ENCODE results near the gene SETBP1.

SETBP1 gene

DNA sequence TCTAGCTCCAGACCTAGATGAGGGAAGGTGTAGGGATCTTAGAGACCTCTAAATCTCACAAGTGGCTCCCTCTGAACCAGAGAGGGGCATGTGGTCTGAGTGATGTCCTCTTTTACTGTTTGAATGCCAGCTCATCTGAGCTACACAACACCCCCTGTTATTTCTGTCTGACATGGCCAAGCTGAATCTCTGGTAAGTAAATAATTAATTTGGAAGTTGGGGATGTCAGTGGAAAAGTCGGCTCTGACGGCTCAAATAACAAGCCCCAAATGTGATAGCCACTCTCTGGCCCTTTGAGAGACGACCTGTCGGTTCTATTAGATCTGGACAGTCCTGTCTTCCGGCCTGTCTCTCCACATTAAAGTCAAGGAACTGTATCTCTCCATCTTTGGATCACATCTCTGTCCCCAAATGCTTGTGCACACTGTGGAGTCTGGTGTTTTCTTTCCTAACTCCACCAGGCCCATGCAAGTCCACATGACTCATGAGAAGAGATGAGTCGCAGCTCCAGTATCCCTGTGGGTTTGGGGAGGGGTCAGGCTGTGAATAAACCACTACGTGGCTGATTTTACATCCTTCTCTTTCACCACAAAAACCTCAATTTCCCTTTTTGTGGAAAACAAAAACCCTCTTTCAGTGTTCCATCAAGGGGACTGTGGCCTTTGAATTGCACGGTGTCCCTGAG is 52.5 kb downstream of the SETBP1 start:
- H3K9me3 ChIP-seq (ENCODE audit: control insufficient read depth, insufficient read depth, low read depth, low read length) = no peaks in the 10 kb centered on the region
- no peak overlapping the region for H3K9ac ChIP-seq (ENCODE audit: low read length)
- H3K27me3 ChIP-seq (ENCODE audit: control insufficient read depth, insufficient read depth, low read length) = no peaks in the 10 kb centered on the region
- no peak overlapping the region for H3K4me3 ChIP-seq (ENCODE audit: low read depth, low read length)
- peaks cover 32% of the 10 kb centered on the region for H3K4me1 ChIP-seq (ENCODE audit: control insufficient read depth, insufficient read depth, low read length)
- H3K36me3 ChIP-seq (ENCODE audit: control insufficient read depth, insufficient read depth, low read length) = no peaks in the 10 kb centered on the region
- no peak overlapping the region for H3K27ac ChIP-seq (ENCODE audit: low read depth, low read length)

DNA sequence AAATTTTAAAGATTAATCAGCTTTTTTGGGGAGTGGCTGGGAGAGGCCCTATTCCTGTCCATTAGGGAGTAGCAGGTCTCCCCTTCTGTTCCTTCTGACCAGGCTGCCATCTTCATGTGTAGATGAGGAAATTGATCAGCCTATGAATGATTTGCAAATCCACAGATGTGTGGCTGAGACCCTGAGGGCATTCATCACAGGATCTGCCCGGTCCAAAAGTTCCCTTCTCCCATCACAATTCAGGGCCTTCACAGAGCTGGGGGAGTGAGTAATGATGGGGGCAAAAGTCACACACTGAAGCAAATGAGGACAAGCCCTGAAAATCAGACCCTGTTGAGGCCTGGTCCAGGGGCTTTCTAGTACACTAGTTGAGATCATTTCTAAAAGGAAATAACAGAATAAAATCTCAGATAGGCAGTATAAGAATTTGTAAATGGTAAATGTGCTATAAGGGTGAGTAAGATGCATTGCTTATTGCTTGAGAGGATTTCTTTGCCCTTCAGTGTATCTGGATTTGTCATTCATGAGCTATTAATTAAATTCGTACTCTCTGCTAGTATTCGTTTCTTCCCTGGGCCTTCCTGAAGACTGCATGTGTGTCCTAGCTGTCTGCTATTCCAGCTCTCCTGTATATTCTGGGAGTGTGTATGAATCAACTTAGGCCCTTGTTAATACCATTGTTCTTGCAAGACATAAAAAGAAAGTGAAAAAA is 53.2 kb downstream of the SETBP1 start:
- no peak overlapping the region for H3K4me3 ChIP-seq (ENCODE audit: low read depth, low read length)
- H3K36me3 ChIP-seq (ENCODE audit: control insufficient read depth, insufficient read depth, low read length) = no peaks in the 10 kb centered on the region
- H3K27ac ChIP-seq (ENCODE audit: low read depth, low read length) = no peak overlapping the region
- no peaks in the 10 kb centered on the region for H3K27me3 ChIP-seq (ENCODE audit: control insufficient read depth, insufficient read depth, low read length)
- peaks cover 31% of the 10 kb centered on the region for H3K4me1 ChIP-seq (ENCODE audit: control insufficient read depth, insufficient read depth, low read length)
- no peaks in the 10 kb centered on the region for H3K9me3 ChIP-seq (ENCODE audit: control insufficient read depth, insufficient read depth, low read depth, low read length)
- H3K9ac ChIP-seq (ENCODE audit: low read length) = no peak overlapping the region

DNA sequence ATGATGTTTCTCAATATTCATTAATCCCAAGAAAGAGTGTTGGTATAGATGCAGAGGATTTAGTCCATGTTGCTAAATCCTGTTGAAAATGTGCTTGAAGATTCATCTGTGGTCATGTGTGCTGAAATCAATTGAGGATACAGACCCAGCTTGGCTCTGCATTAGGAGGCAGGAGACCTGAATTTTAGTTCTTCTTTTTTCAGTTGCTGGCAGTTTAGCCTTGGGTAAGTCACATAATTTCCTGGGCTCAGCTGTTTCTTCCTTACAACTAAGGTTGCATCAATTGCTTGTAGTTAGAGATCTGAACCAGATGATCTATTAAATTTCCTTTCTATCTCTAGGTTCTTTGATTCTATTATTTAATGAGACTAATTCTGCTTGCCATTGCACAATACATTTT is 54.4 kb downstream of the SETBP1 start:
- Histone ChIP-seq H3K27me3 (ENCODE audit: control insufficient read depth, insufficient read depth, low read length) (no peaks in the 10 kb centered on the region), H3K9ac (ENCODE audit: low read length) (no peak overlapping the region), H3K27ac (ENCODE audit: low read depth, low read length) (no peak overlapping the region), H3K9me3 (ENCODE audit: control insufficient read depth, insufficient read depth, low read depth, low read length) (no peaks in the 10 kb centered on the region), H3K36me3 (ENCODE audit: control insufficient read depth, insufficient read depth, low read length) (no peaks in the 10 kb centered on the region), H3K4me3 (ENCODE audit: low read depth, low read length) (no peak overlapping the region), H3K4me1 (ENCODE audit: control insufficient read depth, insufficient read depth, low read length) (peaks cover 26% of the 10 kb centered on the region)

DNA sequence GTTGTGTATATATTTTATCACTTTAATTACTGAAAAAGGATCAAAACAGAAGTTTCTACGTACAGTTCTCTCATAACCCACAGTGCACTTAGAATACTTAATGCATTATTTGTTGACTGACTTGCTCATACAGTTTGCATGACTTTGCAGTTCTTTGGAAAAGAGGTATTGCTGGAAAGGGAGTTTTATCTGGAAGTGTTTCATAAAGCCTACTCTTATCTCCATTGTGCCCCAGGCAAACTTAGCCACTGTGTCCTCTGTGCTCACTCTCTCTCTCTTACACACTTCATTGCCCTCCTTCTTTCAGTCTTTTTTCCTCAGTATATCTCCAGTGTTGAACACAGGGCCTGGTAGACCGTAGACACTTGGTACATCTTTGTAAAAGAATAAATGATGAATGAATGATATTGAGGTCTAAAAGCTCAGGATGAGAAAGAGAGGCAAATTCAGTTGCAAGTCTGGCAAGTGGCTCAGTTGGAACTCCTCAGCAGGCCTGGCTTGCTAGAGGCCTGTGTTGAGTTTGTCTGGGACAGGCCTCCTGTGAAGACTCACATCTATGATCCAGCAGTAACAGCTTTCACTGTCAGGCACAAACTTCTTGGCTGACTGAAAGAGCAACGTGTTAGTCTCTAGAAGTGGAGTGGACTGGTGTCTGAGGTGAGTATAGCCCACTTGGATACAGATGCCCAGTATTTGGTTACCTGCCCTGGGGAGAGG is 56.1 kb downstream of the SETBP1 start:
- no peaks in the 10 kb centered on the region for H3K9me3 ChIP-seq (ENCODE audit: control insufficient read depth, insufficient read depth, low read depth, low read length)
- H3K36me3 ChIP-seq (ENCODE audit: control insufficient read depth, insufficient read depth, low read length) = no peaks in the 10 kb centered on the region
- no peak overlapping the region for H3K4me3 ChIP-seq (ENCODE audit: low read depth, low read length)
- no peaks in the 10 kb centered on the region for H3K27me3 ChIP-seq (ENCODE audit: control insufficient read depth, insufficient read depth, low read length)
- H3K4me1 ChIP-seq (ENCODE audit: control insufficient read depth, insufficient read depth, low read length) = peaks cover 25% of the 10 kb centered on the region
- no peak overlapping the region for H3K27ac ChIP-seq (ENCODE audit: low read depth, low read length)
- H3K9ac ChIP-seq (ENCODE audit: low read length) = no peak overlapping the region

DNA sequence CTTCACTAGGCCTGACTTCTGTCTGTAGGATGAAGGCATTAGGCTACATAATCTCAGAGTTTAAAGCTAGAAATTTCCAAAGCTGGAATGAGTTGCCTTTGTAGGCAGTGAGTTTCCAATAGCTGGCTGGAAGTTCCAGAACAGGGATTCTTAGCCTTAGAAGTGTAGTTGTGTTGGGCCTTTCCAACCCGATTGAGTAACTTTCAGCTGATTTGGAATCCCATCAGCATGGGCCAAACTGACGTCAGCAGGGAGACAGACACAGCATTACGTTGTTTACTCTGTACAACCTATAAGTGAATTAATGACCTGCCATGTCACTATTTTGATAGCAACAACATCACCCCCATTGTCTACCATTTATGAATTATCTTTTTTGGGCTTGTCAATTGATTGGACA is 56.9 kb downstream of the SETBP1 start:
- no peak overlapping the region for H3K9ac ChIP-seq (ENCODE audit: low read length)
- H3K27me3 ChIP-seq (ENCODE audit: control insufficient read depth, insufficient read depth, low read length) = no peaks in the 10 kb centered on the region
- H3K4me3 ChIP-seq (ENCODE audit: low read depth, low read length) = no peak overlapping the region
- H3K4me1 ChIP-seq (ENCODE audit: control insufficient read depth, insufficient read depth, low read length) = peaks cover 21% of the 10 kb centered on the region
- H3K36me3 ChIP-seq (ENCODE audit: control insufficient read depth, insufficient read depth, low read length) = no peaks in the 10 kb centered on the region
- no peaks in the 10 kb centered on the region for H3K9me3 ChIP-seq (ENCODE audit: control insufficient read depth, insufficient read depth, low read depth, low read length)
- no peak overlapping the region for H3K27ac ChIP-seq (ENCODE audit: low read depth, low read length)

DNA sequence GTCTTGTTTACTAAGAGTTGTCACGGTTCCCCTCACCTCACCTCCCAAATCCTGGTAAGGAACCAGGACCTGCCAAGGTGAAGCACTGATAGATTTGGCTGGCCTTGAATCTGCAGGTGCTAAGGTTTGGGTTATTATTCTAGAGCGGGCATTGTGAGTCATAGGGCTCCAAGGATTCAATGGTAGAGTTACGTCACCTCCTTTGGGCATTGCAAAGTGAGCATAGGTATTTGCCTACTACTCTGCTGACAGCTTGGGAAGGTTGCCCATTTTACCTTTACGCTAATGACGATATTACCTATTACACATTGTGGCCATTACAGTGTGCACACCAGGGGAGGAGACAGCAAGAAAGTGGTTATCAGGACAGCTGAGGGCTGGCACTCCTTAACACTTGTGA is 59.3 kb downstream of the SETBP1 start:
- Histone ChIP-seq H3K9me3 (ENCODE audit: control insufficient read depth, insufficient read depth, low read depth, low read length) (no peaks in the 10 kb centered on the region), H3K9ac (ENCODE audit: low read length) (no peak overlapping the region), H3K27ac (ENCODE audit: low read depth, low read length) (no peak overlapping the region), H3K4me3 (ENCODE audit: low read depth, low read length) (no peak overlapping the region), H3K27me3 (ENCODE audit: control insufficient read depth, insufficient read depth, low read length) (no peaks in the 10 kb centered on the region), H3K36me3 (ENCODE audit: control insufficient read depth, insufficient read depth, low read length) (no peaks in the 10 kb centered on the region), H3K4me1 (ENCODE audit: control insufficient read depth, insufficient read depth, low read length) (peaks cover 29% of the 10 kb centered on the region)

DNA sequence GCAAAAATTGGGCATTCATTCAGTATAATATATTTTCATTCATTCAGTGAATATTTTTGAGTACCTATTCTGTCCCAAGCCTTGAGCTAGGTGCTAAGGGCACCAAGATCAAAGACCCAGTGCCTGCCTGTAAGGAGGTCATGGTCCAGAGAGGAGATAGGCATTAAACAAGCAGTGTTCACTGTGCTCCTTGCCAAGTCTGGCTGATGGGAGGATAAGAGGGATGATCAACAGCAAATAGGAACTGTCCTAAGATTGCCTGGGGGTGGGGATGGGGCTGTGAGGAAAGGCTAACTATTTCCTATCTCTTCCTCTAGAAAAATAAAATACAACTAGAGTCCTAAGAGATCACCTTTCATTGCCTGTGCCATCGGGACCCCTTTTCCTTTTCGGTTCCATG is 60.4 kb downstream of the SETBP1 start:
- peaks cover 29% of the 10 kb centered on the region for H3K4me1 ChIP-seq (ENCODE audit: control insufficient read depth, insufficient read depth, low read length)
- H3K9me3 ChIP-seq (ENCODE audit: control insufficient read depth, insufficient read depth, low read depth, low read length) = no peaks in the 10 kb centered on the region
- no peak overlapping the region for H3K4me3 ChIP-seq (ENCODE audit: low read depth, low read length)
- no peak overlapping the region for H3K9ac ChIP-seq (ENCODE audit: low read length)
- no peaks in the 10 kb centered on the region for H3K36me3 ChIP-seq (ENCODE audit: control insufficient read depth, insufficient read depth, low read length)
- H3K27ac ChIP-seq (ENCODE audit: low read depth, low read length) = no peak overlapping the region
- H3K27me3 ChIP-seq (ENCODE audit: control insufficient read depth, insufficient read depth, low read length) = no peaks in the 10 kb centered on the region

DNA sequence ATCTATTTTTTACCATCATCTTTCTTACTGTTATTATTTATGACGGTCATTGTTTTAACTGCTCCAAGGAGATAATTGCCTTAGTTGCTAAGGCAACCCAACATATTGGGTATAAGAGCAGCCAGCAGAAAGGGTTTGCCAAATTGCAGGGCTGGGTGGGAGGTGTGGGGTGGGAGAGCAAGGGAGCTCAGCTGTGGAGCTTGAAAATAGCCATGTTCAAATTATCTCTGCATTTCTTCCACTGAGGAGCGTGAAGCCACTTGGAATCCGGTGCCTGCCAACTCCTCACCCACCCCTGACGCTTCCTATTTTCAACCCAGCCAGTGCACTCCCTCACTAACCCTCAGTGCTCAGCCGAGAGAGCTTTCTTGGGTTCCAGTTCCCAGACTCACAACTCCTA is 60.8 kb downstream of the SETBP1 start:
- no peaks in the 10 kb centered on the region for H3K9me3 ChIP-seq (ENCODE audit: control insufficient read depth, insufficient read depth, low read depth, low read length)
- H3K4me3 ChIP-seq (ENCODE audit: low read depth, low read length) = no peak overlapping the region
- H3K36me3 ChIP-seq (ENCODE audit: control insufficient read depth, insufficient read depth, low read length) = no peaks in the 10 kb centered on the region
- H3K4me1 ChIP-seq (ENCODE audit: control insufficient read depth, insufficient read depth, low read length) = peaks cover 29% of the 10 kb centered on the region
- no peaks in the 10 kb centered on the region for H3K27me3 ChIP-seq (ENCODE audit: control insufficient read depth, insufficient read depth, low read length)
- H3K27ac ChIP-seq (ENCODE audit: low read depth, low read length) = no peak overlapping the region
- no peak overlapping the region for H3K9ac ChIP-seq (ENCODE audit: low read length)

DNA sequence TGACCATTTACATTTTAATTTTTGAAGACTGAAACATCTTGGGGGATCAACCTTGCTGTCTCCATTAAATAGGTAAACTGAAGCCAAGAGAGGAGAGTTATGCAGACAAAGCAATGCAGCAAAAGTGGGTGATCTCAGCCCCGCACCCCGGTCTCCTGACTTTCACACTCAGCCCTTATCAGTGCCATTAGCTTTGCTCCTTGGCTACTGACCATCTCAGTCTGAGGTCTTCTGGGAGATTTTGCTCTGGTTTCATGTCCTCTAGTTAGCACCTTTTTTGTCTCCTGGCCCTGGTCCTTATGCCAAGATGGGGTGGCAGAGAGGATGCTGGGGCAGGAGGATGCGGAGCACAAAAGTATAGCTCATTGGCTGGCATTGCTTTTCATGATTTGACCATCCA is 61.4 kb downstream of the SETBP1 start:
- H3K27me3 ChIP-seq (ENCODE audit: control insufficient read depth, insufficient read depth, low read length) = no peaks in the 10 kb centered on the region
- H3K36me3 ChIP-seq (ENCODE audit: control insufficient read depth, insufficient read depth, low read length) = no peaks in the 10 kb centered on the region
- no peak overlapping the region for H3K9ac ChIP-seq (ENCODE audit: low read length)
- H3K27ac ChIP-seq (ENCODE audit: low read depth, low read length) = no peak overlapping the region
- peaks cover 29% of the 10 kb centered on the region for H3K4me1 ChIP-seq (ENCODE audit: control insufficient read depth, insufficient read depth, low read length)
- H3K4me3 ChIP-seq (ENCODE audit: low read depth, low read length) = no peak overlapping the region
- no peaks in the 10 kb centered on the region for H3K9me3 ChIP-seq (ENCODE audit: control insufficient read depth, insufficient read depth, low read depth, low read length)

DNA sequence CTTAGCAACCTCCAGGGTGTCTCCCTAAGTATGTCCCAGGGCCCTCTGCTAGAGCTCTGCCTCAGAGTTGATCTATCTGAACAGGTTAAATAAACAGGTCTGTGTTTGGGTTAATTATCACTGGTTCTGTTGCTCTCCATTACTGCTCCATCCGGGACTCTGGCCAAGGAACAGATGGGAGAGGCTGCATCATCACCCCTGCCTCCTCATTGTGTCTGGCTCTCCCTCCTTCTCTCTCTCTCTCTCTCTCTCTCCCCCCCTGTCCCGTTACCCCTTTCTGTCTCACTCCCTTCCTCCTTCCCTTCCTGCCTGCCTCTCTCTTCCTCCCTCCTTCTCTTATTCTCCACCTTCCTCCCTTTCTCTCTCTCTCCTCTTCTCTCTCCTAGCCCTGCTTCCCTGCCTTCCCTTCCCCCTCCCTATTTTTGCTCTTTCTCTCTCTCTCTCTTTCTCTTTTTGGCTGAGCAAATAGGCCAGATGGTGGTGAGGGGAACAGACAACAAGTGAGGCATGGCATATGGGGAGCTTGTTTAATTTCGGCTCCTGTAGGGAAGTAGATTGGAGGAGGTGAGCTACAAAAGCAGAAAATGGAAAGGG is 62.1 kb downstream of the SETBP1 start:
- no peak overlapping the region for H3K4me3 ChIP-seq (ENCODE audit: low read depth, low read length)
- no peak overlapping the region for H3K27ac ChIP-seq (ENCODE audit: low read depth, low read length)

DNA sequence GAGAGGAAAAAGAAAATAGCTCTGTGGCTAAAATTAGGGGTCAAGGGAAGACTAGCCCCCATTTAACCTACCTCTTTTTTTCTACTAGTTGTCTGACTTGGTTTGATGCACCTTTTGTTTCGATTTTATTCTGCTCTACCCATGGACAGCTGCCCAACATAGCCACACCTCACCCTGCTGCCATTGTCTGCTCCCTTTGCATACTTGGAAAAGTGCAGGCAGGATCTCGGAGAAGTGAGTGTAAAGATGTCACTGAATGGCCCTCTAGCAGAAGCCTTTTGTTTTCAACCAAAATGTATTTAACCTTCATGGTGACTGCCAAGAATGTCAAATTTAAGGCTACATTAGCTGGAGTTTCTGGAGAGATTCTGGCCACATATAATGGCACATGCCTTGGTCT is 62.9 kb downstream of the SETBP1 start:
- no peaks in the 10 kb centered on the region for H3K9me3 ChIP-seq (ENCODE audit: control insufficient read depth, insufficient read depth, low read depth, low read length)
- H3K4me1 ChIP-seq (ENCODE audit: control insufficient read depth, insufficient read depth, low read length) = peaks cover 29% of the 10 kb centered on the region
- H3K9ac ChIP-seq (ENCODE audit: low read length) = no peak overlapping the region
- no peak overlapping the region for H3K27ac ChIP-seq (ENCODE audit: low read depth, low read length)
- no peaks in the 10 kb centered on the region for H3K27me3 ChIP-seq (ENCODE audit: control insufficient read depth, insufficient read depth, low read length)
- H3K4me3 ChIP-seq (ENCODE audit: low read depth, low read length) = no peak overlapping the region
- no peaks in the 10 kb centered on the region for H3K36me3 ChIP-seq (ENCODE audit: control insufficient read depth, insufficient read depth, low read length)

More for the DNA sequence above, 62.1 kb downstream of the SETBP1 start:
- H3K4me1 ChIP-seq (ENCODE audit: control insufficient read depth, insufficient read depth, low read length) = peaks cover 29% of the 10 kb centered on the region
- H3K36me3 ChIP-seq (ENCODE audit: control insufficient read depth, insufficient read depth, low read length) = no peaks in the 10 kb centered on the region
- no peaks in the 10 kb centered on the region for H3K27me3 ChIP-seq (ENCODE audit: control insufficient read depth, insufficient read depth, low read length)
- H3K9me3 ChIP-seq (ENCODE audit: control insufficient read depth, insufficient read depth, low read depth, low read length) = no peaks in the 10 kb centered on the region
- no peak overlapping the region for H3K9ac ChIP-seq (ENCODE audit: low read length)

Data from HUES6 (cell line).